HepG2 (cell line): ENCODE results near the gene GPSM1. TPM values are rescaled to one million over a fixed set of nuclear protein-coding genes. Genes with fewer than 3 reads are reported as not detected.

Experiments
- ATAC-seq: fragments of 200-7000 bp; cut with Tn5 transposase; 3 replicates; pipeline ENCODE4 v1.9.1; 2020; ENCODE audit warnings: mild to moderate bottlenecking, moderate library complexity
- BruUV-seq: library from RNA; stranded (reverse); fragments of 400-500 nt; replicated peaks from 2 replicates; lab custom pipeline; 2021; lab: Mats Ljungman, UMichigan
- CTCF ChIA-PET: fragments of 300-600 bp; formaldehyde crosslinking; extraction: SDS; loops from one replicate; lab custom pipeline; 2021; ENCODE audit warnings: low total read pairs, inconsistent platforms, low intra/inter-chr PET ratio; lab: Yijun Ruan, JAX
- POLR2A ChIA-PET: fragments of 350-600 bp; sonication (Branson Sonifier 250); formaldehyde crosslinking; loops from one replicate; lab custom pipeline; 2020; ENCODE audit warnings: antibody characterized with exemption, inconsistent platforms; lab: Yijun Ruan, JAX
- DNase-seq: peaks from one replicate; pipeline ENCODE4 v3.0.0-alpha.2; 2015; ENCODE audit warnings: low spot score
- FAIRE-seq: peaks from 3 replicates; lab custom pipeline; 2011; peaks lifted over from hg19 to GRCh38; lab: Jason Lieb, UNC
- H2AFZ ChIP-seq: one replicate; pipeline ENCODE4 v1.6.1; 2011; ENCODE audit warnings: low read length, inconsistent platforms
- H3K27ac ChIP-seq: fragments of 300-600 bp; 3 replicates; pipeline ENCODE4 v1.8.0; 2011; ENCODE audit warnings: mixed run types, mild to moderate bottlenecking, mixed read lengths, low read length, inconsistent platforms; ENCODE audit not compliant: insufficient read depth; ENCODE audit errors: extremely low read length
- H3K27me3 ChIP-seq, 2 experiments: fragments of 200-600 bp in 1 of 2; 2 replicates in 1 of 2; 3 replicates in 1 of 2; pipeline versions ENCODE4 v1.6.0 to v1.8.0; 2011; ENCODE audit warnings: low read length in 2 of 2, mild to moderate bottlenecking in 2 of 2, moderate library complexity in 2 of 2, inconsistent platforms in 1 of 2; ENCODE audit not compliant: insufficient read depth in 2 of 2, control insufficient read depth in 1 of 2
- H3K36me3 ChIP-seq, 2 experiments: fragments of 200-600 bp in 1 of 2; replicated peaks in 1 of 2; 2 replicates in 1 of 2; 3 replicates in 1 of 2; pipeline versions ENCODE4 v1.5.1 to v1.8.0; 2011; ENCODE audit warnings: low read length in 2 of 2, inconsistent platforms in 1 of 2; ENCODE audit not compliant: insufficient read depth in 2 of 2, control insufficient read depth in 1 of 2
- H3K4me1 ChIP-seq: 2 replicates; pipeline ENCODE4 v1.5.1; 2012; ENCODE audit warnings: low read length, inconsistent platforms; ENCODE audit not compliant: insufficient read depth
- H3K4me2 ChIP-seq: 2 replicates; pipeline ENCODE4 v1.6.0; 2011; ENCODE audit warnings: low read depth, low read length, inconsistent platforms
- H3K4me3 ChIP-seq, 3 experiments: fragments of 200-600 bp in 1 of 3; sonication (generic), shearing (Covaris generic) in 1 of 3; replicated peaks in 1 of 3; 2 replicates each; pipeline ENCODE4 v1.5.1; 2011 to 2016; ENCODE audit warnings: low read length in 3 of 3, inconsistent platforms in 2 of 3, low read depth in 2 of 3, mild to moderate bottlenecking in 2 of 3, control low read depth in 1 of 3, mixed read lengths in 1 of 3; ENCODE audit not compliant: insufficient read depth in 1 of 3
- H3K79me2 ChIP-seq: one replicate; pipeline ENCODE4 v1.6.1; 2011; ENCODE audit warnings: low read length, inconsistent platforms; ENCODE audit not compliant: insufficient read depth
- H3K9ac ChIP-seq: 2 replicates; pipeline ENCODE4 v1.6.0; 2011; ENCODE audit warnings: mild to moderate bottlenecking, low read depth, low read length, inconsistent platforms; ENCODE audit not compliant: insufficient read depth
- H3K9me3 ChIP-seq: 2 replicates; pipeline ENCODE4 v1.5.1; 2012; ENCODE audit warnings: mild to moderate bottlenecking, low read length
- H4K20me1 ChIP-seq: 2 replicates; pipeline ENCODE4 v1.6.0; 2011; ENCODE audit warnings: inconsistent platforms, mild to moderate bottlenecking, low read length, moderate library complexity; ENCODE audit not compliant: insufficient read depth
- FOXA1 ChIP-seq, 2 experiments: fragments of 450-650 bp in 1 of 2; sonication (generic) in 1 of 2; formaldehyde crosslinking in 1 of 2; IDR thresholded peaks; 2 replicates each; pipeline versions ENCODE4 v1.4.0 to v1.6.1; 2016 to 2020; ENCODE audit warnings: missing genetic modification reagents in 1 of 2
- FOXP1 ChIP-seq, 2 experiments: fragments of 450-650 bp in 1 of 2; IDR thresholded peaks; 2 replicates each; pipeline ENCODE4 v1.6.1; 2017 to 2018; ENCODE audit warnings: antibody characterized with exemption in 1 of 2
- KLF16 ChIP-seq, 2 experiments: sonication (generic) in 1 of 2; formaldehyde crosslinking in 1 of 2; IDR thresholded peaks; 2 replicates each; pipeline versions ENCODE4 v1.6.1 to v1.8.0; 2016 to 2023; ENCODE audit warnings: missing genetic modification reagents in 2 of 2, missing compliant biosample characterization in 1 of 2
- PLRG1 ChIP-seq: fragments of 450-650 bp; conservative IDR thresholded peaks from 2 replicates; pipeline ENCODE4 v1.6.1; 2016
- ZNF251 ChIP-seq: sonication (generic); formaldehyde crosslinking; IDR thresholded peaks from 2 replicates; pipeline ENCODE4 v1.9.0; 2021; ENCODE audit warnings: mild to moderate bottlenecking, missing genetic modification reagents
- ZNF282 ChIP-seq: fragments of 450-650 bp; IDR thresholded peaks from 2 replicates; pipeline ENCODE4 v1.6.1; 2018; ENCODE audit not compliant: partially characterized antibody
- ZNF556 ChIP-seq: sonication (generic); formaldehyde crosslinking; IDR thresholded peaks from 2 replicates; pipeline ENCODE4 v1.4.0; 2020; ENCODE audit warnings: mild to moderate bottlenecking, missing genetic modification reagents, borderline replicate concordance
- WGBS: methylation state at CpG from one replicate; pipeline ENCODE4 v1.1.6; 2017; ENCODE audit warnings: low lambda C conversion rate; 5-methylcytosine and 5-hydroxymethylcytosine counted together
- in situ Hi-C: cut with HindIII; loops from 2 replicates; pipeline ENCODE4 v1.10.0; 2017; ENCODE audit warnings: low pct_unique_long_range_greater_than_20kb; ENCODE audit not compliant: extremely low pct_ligation_motif_present
- intact Hi-C: fragments of 100-400 bp; cut with micrococcal nuclease; formaldehyde crosslinking; loops from one replicate; pipeline ENCODE4 v1.10.0; 2022; ENCODE audit not compliant: unreplicated experiment
- polyA plus RNA-seq, 8 experiments: library from polyadenylated mRNA; depleted of rRNA in 3 of 8; stranded (reverse) in 7 of 8; unstranded in 1 of 8; fragments of >200 nt; fragmentation: Illumina TruSeq in 4 of 8; extraction: Trizol in 4 of 8; gene quantifications; 2 replicates each; pipeline versions ENCODE4 v1.2.1 to v1.2.3, GENCODE V29; 2011 to 2016; ENCODE audit warnings: low read depth in 4 of 8, missing spikeins in 1 of 8, mixed read lengths in 1 of 8; ENCODE audit not compliant: insufficient read depth in 1 of 8
- total RNA-seq, 5 experiments: library from RNA; depleted of rRNA; stranded (reverse); fragments of >200 nt; fragmentation: Illumina TruSeq; extraction: Trizol; gene quantifications; 2 replicates each; pipeline ENCODE4 v1.2.3, GENCODE V29; 2016; ENCODE audit warnings: low read depth in 1 of 5
- TF ChIP-seq, protein P1 (sequence below): fragments of 450-650 bp; IDR thresholded peaks from 2 replicates; pipeline ENCODE4 v1.6.1; 2017
- TF ChIP-seq, protein P2 (sequence below): sonication (generic); formaldehyde crosslinking; IDR thresholded peaks from 2 replicates; pipeline ENCODE4 v1.8.0; 2022; ENCODE audit warnings: missing genetic modification reagents, mild to moderate bottlenecking, moderate library complexity, borderline replicate concordance
- TF ChIP-seq, protein P3 (sequence below), 2 experiments: fragments of 450-650 bp in 1 of 2; sonication (generic) in 1 of 2; formaldehyde crosslinking in 1 of 2; IDR thresholded peaks; 2 replicates each; pipeline versions ENCODE4 v1.6.1 to v1.8.0; 2016 to 2022; ENCODE audit warnings: antibody characterized with exemption in 1 of 2, mild to moderate bottlenecking in 1 of 2, missing genetic modification reagents in 1 of 2

The GPSM1 gene
- total and polyA plus RNA-seq, 2 of the 13 experiments (the other 11 are each of a cell fraction or from before 2014, with no cell fraction given): 1.0 to 2.4 TPM

DNA sequence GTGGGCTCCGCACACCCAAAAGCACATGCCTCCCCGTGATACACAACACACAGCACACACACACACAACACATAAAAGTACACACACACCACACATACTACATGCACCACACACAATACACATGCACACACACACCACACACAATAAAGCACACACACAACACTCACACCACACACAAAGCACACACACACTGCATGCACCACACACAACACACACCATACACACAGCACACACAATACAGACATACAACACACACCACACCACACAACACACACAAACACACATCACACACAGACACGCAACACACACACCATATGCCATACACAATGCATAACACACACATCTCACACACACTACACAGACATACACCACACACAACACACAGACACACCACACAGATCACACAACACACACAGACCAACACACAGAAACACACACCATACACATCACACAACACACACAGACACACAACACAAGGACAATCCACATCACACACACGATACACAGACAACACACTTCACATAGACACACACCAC is 20.1 kb upstream of the GPSM1 start:
- Histone ChIP-seq H3K27me3 (peaks cover 3 to 24% of the 10 kb centered on the region in 2 experiments), H3K4me3 (peak overlapping the region in 1 of 3 experiments; percentile 42; a peak in 1 of 6 replicates), H2AFZ (no peak overlapping the region), H3K79me2 (no peaks in the 10 kb centered on the region), H3K4me1 (peaks cover 56% of the 10 kb centered on the region), H3K36me3 (no peaks in the 10 kb centered on the region), H3K9me3 (no peaks in the 10 kb centered on the region), H3K27ac (no peak overlapping the region), H3K9ac (no peak overlapping the region), H3K4me2 (peak overlapping the region; percentile 38), H4K20me1 (no peaks in the 10 kb centered on the region)
- ChIA-PET POLR2A (no interaction called here), CTCF (no interaction called here)
- BruUV-seq: no TSS peak
- no peak for DNase-seq
- no peak for FAIRE-seq
- no peak for ATAC-seq
- in situ Hi-C loops: no loop called here
- intact Hi-C loops: no loop called here
- 56% methylated on average over 3 of the region's 4 CpGs for WGBS
- 0 out of 2 replicates have a peak, but pooled peaks have one; percentile 34 for TF ChIP-seq PLRG1
- TF ChIP-seq, protein P1, sequence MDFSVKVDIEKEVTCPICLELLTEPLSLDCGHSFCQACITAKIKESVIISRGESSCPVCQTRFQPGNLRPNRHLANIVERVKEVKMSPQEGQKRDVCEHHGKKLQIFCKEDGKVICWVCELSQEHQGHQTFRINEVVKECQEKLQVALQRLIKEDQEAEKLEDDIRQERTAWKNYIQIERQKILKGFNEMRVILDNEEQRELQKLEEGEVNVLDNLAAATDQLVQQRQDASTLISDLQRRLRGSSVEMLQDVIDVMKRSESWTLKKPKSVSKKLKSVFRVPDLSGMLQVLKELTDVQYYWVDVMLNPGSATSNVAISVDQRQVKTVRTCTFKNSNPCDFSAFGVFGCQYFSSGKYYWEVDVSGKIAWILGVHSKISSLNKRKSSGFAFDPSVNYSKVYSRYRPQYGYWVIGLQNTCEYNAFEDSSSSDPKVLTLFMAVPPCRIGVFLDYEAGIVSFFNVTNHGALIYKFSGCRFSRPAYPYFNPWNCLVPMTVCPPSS: peak; percentile 82; the same call in 1 of the 2 replicates
- TF ChIP-seq FOXA1 (IDR thresholded peaks at IDR 0.05): peak; percentile 36; the same call in 1 of the 2 replicates
- no peak for TF ChIP-seq FOXA1 (CRISPR knock-in tag; IDR thresholded peaks at IDR 0.05)
- peak; percentile 21 for TF ChIP-seq ZNF282
- TF ChIP-seq ZNF251 (CRISPR knock-in tag): 0 out of 2 replicates have a peak, but pooled peaks have one; percentile 10
- 0 out of 4 replicates have a peak, but pooled peaks of 1 of the 2 experiments have one; percentile 11 for TF ChIP-seq KLF16 (CRISPR knock-in tag; IDR thresholded peaks at IDR 0.05)
- 0 out of 2 replicates have a peak, but pooled peaks have one; percentile 13 for TF ChIP-seq FOXP1 (IDR thresholded peaks at IDR 0.05)
- no peak for TF ChIP-seq FOXP1 (CRISPR knock-in tag; IDR thresholded peaks at IDR 0.05)
- TF ChIP-seq ZNF556 (CRISPR knock-in tag): 0 out of 2 replicates have a peak, but pooled peaks have one; percentile 8
- TF ChIP-seq, protein P2, sequence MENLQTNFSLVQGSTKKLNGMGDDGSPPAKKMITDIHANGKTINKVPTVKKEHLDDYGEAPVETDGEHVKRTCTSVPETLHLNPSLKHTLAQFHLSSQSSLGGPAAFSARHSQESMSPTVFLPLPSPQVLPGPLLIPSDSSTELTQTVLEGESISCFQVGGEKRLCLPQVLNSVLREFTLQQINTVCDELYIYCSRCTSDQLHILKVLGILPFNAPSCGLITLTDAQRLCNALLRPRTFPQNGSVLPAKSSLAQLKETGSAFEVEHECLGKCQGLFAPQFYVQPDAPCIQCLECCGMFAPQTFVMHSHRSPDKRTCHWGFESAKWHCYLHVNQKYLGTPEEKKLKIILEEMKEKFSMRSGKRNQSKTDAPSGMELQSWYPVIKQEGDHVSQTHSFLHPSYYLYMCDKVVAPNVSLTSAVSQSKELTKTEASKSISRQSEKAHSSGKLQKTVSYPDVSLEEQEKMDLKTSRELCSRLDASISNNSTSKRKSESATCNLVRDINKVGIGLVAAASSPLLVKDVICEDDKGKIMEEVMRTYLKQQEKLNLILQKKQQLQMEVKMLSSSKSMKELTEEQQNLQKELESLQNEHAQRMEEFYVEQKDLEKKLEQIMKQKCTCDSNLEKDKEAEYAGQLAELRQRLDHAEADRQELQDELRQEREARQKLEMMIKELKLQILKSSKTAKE (CRISPR knock-in tag): 0 out of 2 replicates have a peak, but pooled peaks have one; percentile 14
- TF ChIP-seq, protein P3, sequence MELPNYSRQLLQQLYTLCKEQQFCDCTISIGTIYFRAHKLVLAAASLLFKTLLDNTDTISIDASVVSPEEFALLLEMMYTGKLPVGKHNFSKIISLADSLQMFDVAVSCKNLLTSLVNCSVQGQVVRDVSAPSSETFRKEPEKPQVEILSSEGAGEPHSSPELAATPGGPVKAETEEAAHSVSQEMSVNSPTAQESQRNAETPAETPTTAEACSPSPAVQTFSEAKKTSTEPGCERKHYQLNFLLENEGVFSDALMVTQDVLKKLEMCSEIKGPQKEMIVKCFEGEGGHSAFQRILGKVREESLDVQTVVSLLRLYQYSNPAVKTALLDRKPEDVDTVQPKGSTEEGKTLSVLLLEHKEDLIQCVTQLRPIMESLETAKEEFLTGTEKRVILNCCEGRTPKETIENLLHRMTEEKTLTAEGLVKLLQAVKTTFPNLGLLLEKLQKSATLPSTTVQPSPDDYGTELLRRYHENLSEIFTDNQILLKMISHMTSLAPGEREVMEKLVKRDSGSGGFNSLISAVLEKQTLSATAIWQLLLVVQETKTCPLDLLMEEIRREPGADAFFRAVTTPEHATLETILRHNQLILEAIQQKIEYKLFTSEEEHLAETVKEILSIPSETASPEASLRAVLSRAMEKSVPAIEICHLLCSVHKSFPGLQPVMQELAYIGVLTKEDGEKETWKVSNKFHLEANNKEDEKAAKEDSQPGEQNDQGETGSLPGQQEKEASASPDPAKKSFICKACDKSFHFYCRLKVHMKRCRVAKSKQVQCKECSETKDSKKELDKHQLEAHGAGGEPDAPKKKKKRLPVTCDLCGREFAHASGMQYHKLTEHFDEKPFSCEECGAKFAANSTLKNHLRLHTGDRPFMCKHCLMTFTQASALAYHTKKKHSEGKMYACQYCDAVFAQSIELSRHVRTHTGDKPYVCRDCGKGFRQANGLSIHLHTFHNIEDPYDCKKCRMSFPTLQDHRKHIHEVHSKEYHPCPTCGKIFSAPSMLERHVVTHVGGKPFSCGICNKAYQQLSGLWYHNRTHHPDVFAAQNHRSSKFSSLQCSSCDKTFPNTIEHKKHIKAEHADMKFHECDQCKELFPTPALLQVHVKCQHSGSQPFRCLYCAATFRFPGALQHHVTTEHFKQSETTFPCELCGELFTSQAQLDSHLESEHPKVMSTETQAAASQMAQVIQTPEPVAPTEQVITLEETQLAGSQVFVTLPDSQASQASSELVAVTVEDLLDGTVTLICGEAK (IDR thresholded peaks at IDR 0.05): peak; percentile 23; the same call in 1 of the 2 replicates
- TF ChIP-seq, protein P3 (CRISPR knock-in tag; IDR thresholded peaks at IDR 0.05): no peak
